NB4 (cell line): ENCODE data around the gene C1orf146.

ENCODE experiments used
- CTCF ChIP-seq: IDR thresholded peaks from one replicate; pipeline ENCODE4 v1.5.1; 2012; ENCODE audit warnings: low read depth, low read length
- MAX ChIP-seq: IDR thresholded peaks from 2 replicates; pipeline ENCODE4 v1.6.1; 2011; ENCODE audit warnings: low read depth, low read length
- MYC ChIP-seq: IDR thresholded peaks from 2 replicates; pipeline ENCODE4 v1.6.1; 2011; ENCODE audit warnings: low read depth, low read length
- POLR2A ChIP-seq: IDR thresholded peaks from 2 replicates; pipeline ENCODE4 v1.6.1; 2011; ENCODE audit warnings: mild to moderate bottlenecking; ENCODE audit not compliant: insufficient read length; ENCODE audit errors: extremely low read depth

GRCh38 chr1:92262516-92262915 lies 44.8 kb downstream of the C1orf146 start:
- TF ChIP-seq CTCF: no peak
- no peak for TF ChIP-seq POLR2A
- TF ChIP-seq MYC: no peak
- TF ChIP-seq MAX: no peak
